GM12892 (cell line): ENCODE data around the gene VWC2.

Experiments
- POLR2A ChIP-seq: IDR thresholded peaks from 2 replicates; pipeline ENCODE4 v1.6.1; 2011; ENCODE audit warnings: low read depth, low read length, control low read depth
- TAF1 ChIP-seq: IDR thresholded peaks from 2 replicates; pipeline ENCODE4 v1.6.1; 2011; ENCODE audit warnings: low read depth, mild to moderate bottlenecking, control low read depth, low read length, borderline replicate concordance

DNA sequence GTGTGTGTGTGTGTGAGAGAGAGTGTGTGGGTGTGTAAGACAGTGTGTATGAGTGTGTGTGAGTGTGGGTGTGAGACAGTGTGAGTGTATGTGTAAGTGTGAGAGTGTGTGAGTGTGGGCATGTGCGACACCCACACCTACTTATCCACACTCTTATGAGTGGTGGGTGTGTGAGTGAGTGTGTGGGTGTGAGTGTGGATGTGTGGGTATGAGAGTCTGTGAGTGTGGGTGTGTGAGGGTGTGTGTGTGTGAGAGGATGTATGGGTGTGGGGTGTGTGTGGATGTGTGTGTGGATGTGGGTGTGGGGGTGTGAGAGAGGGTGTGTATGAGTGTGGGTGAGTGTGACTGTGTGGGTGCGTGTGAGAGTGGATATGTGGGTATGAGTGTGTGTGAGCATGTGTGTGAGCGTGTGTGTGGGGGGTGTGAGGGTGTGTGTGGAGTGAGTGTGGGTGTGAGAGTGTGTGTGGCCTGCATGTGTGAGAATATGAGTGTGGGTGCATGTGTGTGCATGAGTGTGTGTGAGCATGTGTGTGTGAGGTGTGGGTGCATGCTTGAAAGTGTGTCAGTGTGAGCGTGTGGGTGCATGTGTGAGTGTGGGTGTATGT, 15.1 kb downstream of the VWC2 start:
- TF ChIP-seq TAF1 (no peak), POLR2A (no peak)
